Karpas-422 (cell line): ENCODE measurements around the gene PTPRD. TPM values are rescaled to one million over a fixed set of nuclear protein-coding genes. Genes with fewer than 3 reads are reported as not detected.

Source experiments
- DNase-seq: peaks from one replicate; pipeline ENCODE4 v3.0.0-alpha.2; 2015
- H2AFZ ChIP-seq: fragments of 200-600 bp; sonication (generic); 2 replicates; pipeline ENCODE4 v1.6.1; 2014; ENCODE audit warnings: antibody characterized with exemption, low read length, mixed read lengths
- H3K27ac ChIP-seq: fragments of 200-600 bp; sonication (generic); 2 replicates; pipeline ENCODE4 v1.5.1; 2014; ENCODE audit warnings: mild to moderate bottlenecking, low read length, moderate library complexity
- H3K27me3 ChIP-seq: fragments of 200-600 bp; sonication (generic); 2 replicates; pipeline ENCODE4 v1.6.1; 2014; ENCODE audit warnings: low read length, mixed read lengths
- H3K36me3 ChIP-seq: fragments of 200-600 bp; sonication (generic); 2 replicates; pipeline ENCODE4 v1.6.1; 2014; ENCODE audit warnings: low read length, mixed read lengths; ENCODE audit not compliant: insufficient read depth
- H3K4me1 ChIP-seq: fragments of 200-600 bp; sonication (generic); 2 replicates; pipeline ENCODE4 v1.6.1; 2014; ENCODE audit warnings: mild to moderate bottlenecking, low read length, mixed read lengths
- H3K4me2 ChIP-seq: fragments of 200-600 bp; sonication (generic); 2 replicates; pipeline ENCODE4 v1.6.1; 2014; ENCODE audit warnings: low read length, low read depth, mild to moderate bottlenecking; ENCODE audit not compliant: poor library complexity, severe bottlenecking
- H3K4me3 ChIP-seq: fragments of 200-600 bp; sonication (generic); 2 replicates; pipeline ENCODE4 v1.5.1; 2014; ENCODE audit warnings: mild to moderate bottlenecking, antibody characterized with exemption, low read length, mixed read lengths
- H3K79me2 ChIP-seq: fragments of 200-600 bp; sonication (generic); 2 replicates; pipeline ENCODE4 v1.6.1; 2014; ENCODE audit warnings: mild to moderate bottlenecking, low read length, mixed read lengths
- H3K9ac ChIP-seq: fragments of 200-600 bp; sonication (generic); 2 replicates; pipeline ENCODE4 v1.6.0; 2014; ENCODE audit warnings: low read length
- H3K9me2 ChIP-seq: fragments of 200-600 bp; sonication (generic), shearing (Covaris generic); replicated peaks from 2 replicates; pipeline ENCODE4 v1.6.0; 2014; ENCODE audit warnings: mild to moderate bottlenecking, low read length, moderate library complexity; ENCODE audit not compliant: insufficient read depth
- H3K9me3 ChIP-seq: fragments of 300-700, 200-600 bp; sonication (generic); 2 replicates; pipeline ENCODE4 v1.6.1; 2014; ENCODE audit warnings: low read length, mixed read lengths
- H4K20me1 ChIP-seq: fragments of 200-600 bp; sonication (generic); 2 replicates; pipeline ENCODE4 v1.6.1; 2014; ENCODE audit warnings: mild to moderate bottlenecking, antibody characterized with exemption, low read length, low read depth; ENCODE audit not compliant: insufficient read depth
- total RNA-seq: library from RNA; depleted of rRNA; stranded (reverse); fragments of >200 nt; shearing (Covaris generic); gene quantifications from 2 replicates; pipeline ENCODE4 v1.2.3, GENCODE V29; 2014; ENCODE audit warnings: low replicate concordance

Gene PTPRD
- total RNA-seq, 1 experiment from 2014 or later = 0.63 TPM

DNA sequence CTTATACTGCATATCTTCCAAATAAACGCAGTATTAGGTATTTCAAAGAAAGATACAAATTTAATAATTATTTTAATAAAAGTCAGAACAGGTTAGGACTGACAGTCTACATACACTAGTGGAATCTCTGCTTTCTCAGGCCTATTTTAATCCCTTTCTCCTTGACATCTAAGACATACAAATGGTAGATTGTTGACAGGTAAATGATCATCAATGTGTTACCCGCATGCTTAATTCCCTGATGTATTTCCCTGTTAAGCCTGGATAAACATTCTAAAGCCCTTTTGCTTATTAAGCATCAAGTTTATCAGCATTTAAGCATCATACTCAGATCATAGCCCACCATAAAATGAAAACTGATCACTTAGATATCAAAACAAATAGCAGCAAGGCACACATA lies 576.7 kb downstream of the PTPRD start:
- no peaks in the 10 kb centered on the region for H3K79me2 ChIP-seq
- H3K9me2 ChIP-seq = no peaks in the 10 kb centered on the region
- no peak overlapping the region for H2AFZ ChIP-seq
- H3K27me3 ChIP-seq = no peaks in the 10 kb centered on the region
- H3K36me3 ChIP-seq = no peaks in the 10 kb centered on the region
- H4K20me1 ChIP-seq = no peaks in the 10 kb centered on the region
- DNase-seq = no peak
- no peak overlapping the region for H3K9ac ChIP-seq
- no peaks in the 10 kb centered on the region for H3K4me1 ChIP-seq
- no peak overlapping the region for H3K27ac ChIP-seq
- H3K4me3 ChIP-seq = no peak overlapping the region
- peaks cover 19% of the 10 kb centered on the region for H3K9me3 ChIP-seq
- no peak overlapping the region for H3K4me2 ChIP-seq

DNA sequence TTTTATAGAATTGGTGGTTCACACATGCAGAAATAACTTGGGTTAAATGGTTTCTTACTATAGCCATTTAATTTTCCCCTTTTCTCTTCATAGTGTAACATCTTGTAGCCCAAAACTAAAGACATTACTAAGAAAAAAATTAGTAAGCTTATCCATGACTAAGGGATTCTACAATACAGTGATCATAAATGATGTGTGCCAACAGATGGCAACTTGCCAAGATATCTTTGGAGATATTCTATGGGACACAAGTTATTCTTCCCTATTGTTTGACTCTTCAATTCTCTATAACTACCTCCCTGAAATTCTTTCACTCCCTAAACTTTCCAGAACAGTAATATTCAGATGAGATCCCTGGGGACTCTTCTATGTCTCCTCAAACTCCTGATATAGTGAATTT lies 580.6 kb downstream of the PTPRD start:
- H3K4me3 ChIP-seq = no peak overlapping the region
- no peak for DNase-seq
- no peaks in the 10 kb centered on the region for H4K20me1 ChIP-seq
- no peak overlapping the region for H3K27ac ChIP-seq
- no peaks in the 10 kb centered on the region for H3K4me1 ChIP-seq
- H3K36me3 ChIP-seq = no peaks in the 10 kb centered on the region
- H2AFZ ChIP-seq = no peak overlapping the region
- H3K9me2 ChIP-seq = no peaks in the 10 kb centered on the region
- H3K27me3 ChIP-seq = no peaks in the 10 kb centered on the region
- H3K9me3 ChIP-seq = peaks cover 16% of the 10 kb centered on the region
- no peaks in the 10 kb centered on the region for H3K79me2 ChIP-seq
- H3K9ac ChIP-seq = no peak overlapping the region
- no peak overlapping the region for H3K4me2 ChIP-seq

- Histone ChIP-seq H3K27ac (no peak overlapping the region), H3K4me1 (no peaks in the 10 kb centered on the region), H4K20me1 (no peaks in the 10 kb centered on the region), H3K9me2 (no peaks in the 10 kb centered on the region), H3K9me3 (peaks cover 10% of the 10 kb centered on the region), H3K36me3 (no peaks in the 10 kb centered on the region), H2AFZ (no peak overlapping the region), H3K9ac (no peak overlapping the region), H3K27me3 (no peaks in the 10 kb centered on the region), H3K4me3 (no peak overlapping the region), H3K79me2 (no peaks in the 10 kb centered on the region), H3K4me2 (no peak overlapping the region)
- DNase-seq = no peak
Observed at GRCh38 chr9:10026443-10026984, 586.3 kb downstream of the PTPRD start.

GRCh38 chr9:10015755-10016154 lies 597.0 kb downstream of the PTPRD start:
- Histone ChIP-seq H3K4me2 (no peak overlapping the region), H3K27ac (no peak overlapping the region), H3K9ac (no peak overlapping the region), H3K9me2 (no peaks in the 10 kb centered on the region), H3K9me3 (peaks cover 12% of the 10 kb centered on the region), H4K20me1 (no peaks in the 10 kb centered on the region), H3K36me3 (no peaks in the 10 kb centered on the region), H2AFZ (no peak overlapping the region), H3K79me2 (no peaks in the 10 kb centered on the region), H3K4me3 (no peak overlapping the region), H3K4me1 (no peaks in the 10 kb centered on the region), H3K27me3 (no peaks in the 10 kb centered on the region)
- DNase-seq = no peak

- H3K9ac ChIP-seq = no peak overlapping the region
- H3K79me2 ChIP-seq = no peaks in the 10 kb centered on the region
- no peak overlapping the region for H3K4me2 ChIP-seq
- no peaks in the 10 kb centered on the region for H3K4me1 ChIP-seq
- H3K27ac ChIP-seq = no peak overlapping the region
- H3K9me3 ChIP-seq = peaks cover 12% of the 10 kb centered on the region
- H3K27me3 ChIP-seq = no peaks in the 10 kb centered on the region
- no peaks in the 10 kb centered on the region for H4K20me1 ChIP-seq
- H2AFZ ChIP-seq = no peak overlapping the region
- H3K9me2 ChIP-seq = no peaks in the 10 kb centered on the region
- no peak for DNase-seq
- H3K36me3 ChIP-seq = no peaks in the 10 kb centered on the region
- H3K4me3 ChIP-seq = no peak overlapping the region
Observed at GRCh38 chr9:10014889-10015288, 597.9 kb downstream of the PTPRD start.

GRCh38 chr9:10009401-10009800 lies 603.4 kb downstream of the PTPRD start:
- Histone ChIP-seq H3K9ac (no peak overlapping the region), H3K9me2 (no peaks in the 10 kb centered on the region), H3K36me3 (no peaks in the 10 kb centered on the region), H3K4me3 (no peak overlapping the region), H4K20me1 (no peaks in the 10 kb centered on the region), H3K27me3 (no peaks in the 10 kb centered on the region), H2AFZ (no peak overlapping the region), H3K9me3 (peaks cover 28% of the 10 kb centered on the region), H3K27ac (no peak overlapping the region), H3K4me2 (no peak overlapping the region), H3K79me2 (no peaks in the 10 kb centered on the region), H3K4me1 (no peaks in the 10 kb centered on the region)
- DNase-seq = no peak

DNA sequence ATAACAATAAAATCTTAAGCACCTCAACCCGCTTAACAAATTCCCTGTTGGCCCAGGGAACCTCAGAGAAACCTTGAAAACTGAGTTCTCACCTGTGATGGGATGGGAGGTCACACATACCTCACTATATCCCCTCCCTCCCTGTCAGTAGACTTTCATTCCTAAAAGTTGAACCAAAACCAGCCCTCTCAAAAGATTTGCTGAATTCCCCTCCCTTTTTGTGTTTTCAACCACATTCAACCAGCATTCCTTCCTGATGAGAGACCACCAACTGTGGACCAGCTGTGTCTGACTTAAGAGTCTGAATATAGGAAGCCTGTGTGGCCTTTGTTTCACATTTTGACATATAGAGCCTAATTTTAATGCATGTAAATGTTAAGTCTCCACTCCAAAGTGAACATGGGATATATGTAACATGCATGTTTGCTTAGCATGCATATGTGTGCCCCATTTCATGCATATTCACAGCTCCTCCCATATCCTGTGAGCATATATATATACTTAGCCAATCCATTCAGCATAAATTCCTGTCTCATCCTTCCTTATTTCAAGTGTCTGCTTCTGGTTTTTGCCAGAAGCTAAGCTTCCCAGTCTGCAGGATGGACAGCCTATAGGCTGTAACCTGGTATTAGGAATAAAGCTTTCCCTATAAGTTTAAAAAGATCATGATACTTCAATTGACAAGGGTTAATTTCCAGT lies 604.6 kb downstream of the PTPRD start:
- Histone ChIP-seq H2AFZ (no peak overlapping the region), H3K4me2 (no peak overlapping the region), H3K4me3 (no peak overlapping the region), H3K9me3 (peaks cover 25% of the 10 kb centered on the region), H3K27me3 (no peaks in the 10 kb centered on the region), H3K4me1 (no peaks in the 10 kb centered on the region), H3K79me2 (no peaks in the 10 kb centered on the region), H3K36me3 (no peaks in the 10 kb centered on the region), H3K9ac (no peak overlapping the region), H3K27ac (no peak overlapping the region), H3K9me2 (0 out of 2 replicates have a peak, but pooled peaks cover 3% of the 10 kb centered on the region), H4K20me1 (no peaks in the 10 kb centered on the region)
- DNase-seq = no peak

DNA sequence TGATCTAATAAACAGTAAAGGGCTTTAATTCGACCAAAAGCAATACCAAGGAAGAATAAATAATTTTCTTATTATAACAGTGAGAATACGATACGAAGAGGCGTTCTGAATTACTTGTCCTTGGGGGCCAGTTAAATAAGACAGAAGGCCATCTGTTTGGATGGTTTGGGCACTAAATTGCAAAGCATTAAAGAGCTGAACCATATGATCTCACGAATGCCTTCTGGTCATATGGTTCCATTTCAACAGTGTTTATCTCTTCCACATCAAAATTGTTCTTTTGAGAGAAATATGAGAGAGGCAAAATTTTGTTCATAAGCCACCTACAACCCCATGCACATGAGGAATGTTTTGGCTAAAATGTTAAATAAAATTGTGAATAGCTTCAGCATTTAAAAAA lies 605.4 kb downstream of the PTPRD start:
- H4K20me1 ChIP-seq = no peaks in the 10 kb centered on the region

More for the DNA sequence above, 605.4 kb downstream of the PTPRD start:
- Histone ChIP-seq H3K27me3 (no peaks in the 10 kb centered on the region), H3K4me2 (no peak overlapping the region), H3K4me1 (no peaks in the 10 kb centered on the region), H3K27ac (no peak overlapping the region), H3K79me2 (no peaks in the 10 kb centered on the region), H3K9ac (no peak overlapping the region), H2AFZ (no peak overlapping the region), H3K36me3 (no peaks in the 10 kb centered on the region), H3K4me3 (no peak overlapping the region), H3K9me2 (0 out of 2 replicates have a peak, but pooled peaks cover 3% of the 10 kb centered on the region), H3K9me3 (peaks cover 22% of the 10 kb centered on the region)
- DNase-seq = no peak
